Esophagus muscularis mucosa (tissue), 4 donors: ENCODE data around the gene SLC22A13.

ENCODE experiments used
- EP300 ChIP-seq: sonication (generic); formaldehyde crosslinking; IDR thresholded peaks from one replicate; pipeline ENCODE4 v1.6.1; 2017; ENCODE audit warnings: antibody characterized with exemption
- POLR2A ChIP-seq: fragments of 450-650 bp; IDR thresholded peaks from one replicate; pipeline ENCODE4 v1.6.1; 2017; ENCODE audit warnings: antibody characterized with exemption, moderate library complexity, mild to moderate bottlenecking, low read depth
- TF ChIP-seq, protein P1 (sequence below), 3 experiments: fragments of 200-600 bp in 2 of 3; fragments of 450-650 bp in 1 of 3; sonication (generic) in 2 of 3; IDR thresholded peaks; one replicate each; pipeline ENCODE4 v1.5.1; 2017 to 2019; ENCODE audit warnings: antibody characterized with exemption in 3 of 3, mild to moderate bottlenecking in 2 of 3, moderate library complexity in 1 of 3

DNA sequence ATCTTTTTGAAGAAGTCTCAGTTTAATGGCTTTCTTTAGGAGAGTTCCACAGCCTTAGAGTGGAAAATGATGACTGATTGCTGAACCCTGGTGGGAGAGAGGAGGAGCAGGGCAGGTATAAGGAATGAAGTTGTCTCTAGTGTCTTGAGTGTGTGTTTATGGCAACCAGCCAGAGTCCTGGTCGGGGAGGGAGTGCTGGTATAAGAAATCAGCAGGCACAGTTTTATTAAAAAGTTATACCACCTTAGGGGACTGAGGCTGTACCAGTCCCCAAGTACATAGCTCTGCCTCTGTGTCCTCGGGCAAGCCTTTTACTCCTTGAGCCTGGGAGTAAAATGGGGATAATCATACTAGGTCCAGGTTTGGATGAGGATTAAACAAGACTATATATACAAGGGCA lies 46.3 kb downstream of the SLC22A13 start:
- TF ChIP-seq POLR2A (no peak), EP300 (no peak)
- TF ChIP-seq, protein P1, sequence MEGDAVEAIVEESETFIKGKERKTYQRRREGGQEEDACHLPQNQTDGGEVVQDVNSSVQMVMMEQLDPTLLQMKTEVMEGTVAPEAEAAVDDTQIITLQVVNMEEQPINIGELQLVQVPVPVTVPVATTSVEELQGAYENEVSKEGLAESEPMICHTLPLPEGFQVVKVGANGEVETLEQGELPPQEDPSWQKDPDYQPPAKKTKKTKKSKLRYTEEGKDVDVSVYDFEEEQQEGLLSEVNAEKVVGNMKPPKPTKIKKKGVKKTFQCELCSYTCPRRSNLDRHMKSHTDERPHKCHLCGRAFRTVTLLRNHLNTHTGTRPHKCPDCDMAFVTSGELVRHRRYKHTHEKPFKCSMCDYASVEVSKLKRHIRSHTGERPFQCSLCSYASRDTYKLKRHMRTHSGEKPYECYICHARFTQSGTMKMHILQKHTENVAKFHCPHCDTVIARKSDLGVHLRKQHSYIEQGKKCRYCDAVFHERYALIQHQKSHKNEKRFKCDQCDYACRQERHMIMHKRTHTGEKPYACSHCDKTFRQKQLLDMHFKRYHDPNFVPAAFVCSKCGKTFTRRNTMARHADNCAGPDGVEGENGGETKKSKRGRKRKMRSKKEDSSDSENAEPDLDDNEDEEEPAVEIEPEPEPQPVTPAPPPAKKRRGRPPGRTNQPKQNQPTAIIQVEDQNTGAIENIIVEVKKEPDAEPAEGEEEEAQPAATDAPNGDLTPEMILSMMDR (IDR thresholded peaks at IDR 0.05): no peak
